Trophoblast cell (in vitro differentiated cells and primary cell): ENCODE data around the gene DYNLT1. TPM values are rescaled to one million over a fixed set of nuclear protein-coding genes. Genes with fewer than 3 reads are reported as not detected.

Source experiments
- DNase-seq, 2 donors: peaks; one replicate each; pipeline ENCODE4 v3.0.0-alpha.2; 2016
- H2AFZ ChIP-seq: 2 replicates; pipeline ENCODE4 v1.6.1; 2013; ENCODE audit warnings: low read length, moderate library complexity, mild to moderate bottlenecking; ENCODE audit not compliant: insufficient read depth, poor library complexity
- H2AK5ac ChIP-seq: 2 replicates; pipeline ENCODE4 v1.6.1; 2013; ENCODE audit warnings: mild to moderate bottlenecking, low read length
- H2BK120ac ChIP-seq: 2 replicates; pipeline ENCODE4 v1.6.1; 2013; ENCODE audit warnings: low read length, mild to moderate bottlenecking, moderate library complexity; ENCODE audit not compliant: insufficient read depth, poor library complexity
- H2BK12ac ChIP-seq: 2 replicates; pipeline ENCODE4 v1.6.1; 2013; ENCODE audit warnings: mild to moderate bottlenecking, low read length, moderate library complexity
- H2BK5ac ChIP-seq: 2 replicates; pipeline ENCODE4 v1.6.1; 2013; ENCODE audit warnings: low read length, low read depth, moderate library complexity, mild to moderate bottlenecking; ENCODE audit not compliant: poor library complexity
- H3K14ac ChIP-seq: 2 replicates; pipeline ENCODE4 v1.6.1; 2013; ENCODE audit warnings: mild to moderate bottlenecking, low read length
- H3K18ac ChIP-seq: 2 replicates; pipeline ENCODE4 v1.6.1; 2013; ENCODE audit warnings: mild to moderate bottlenecking, low read length
- H3K23ac ChIP-seq: 2 replicates; pipeline ENCODE4 v1.6.1; 2013; ENCODE audit warnings: low read length
- H3K27ac ChIP-seq: 2 replicates; pipeline ENCODE4 v1.5.1; 2013; ENCODE audit warnings: low read depth, mild to moderate bottlenecking, inconsistent platforms, low read length, moderate library complexity
- H3K27me3 ChIP-seq: 2 replicates; pipeline ENCODE4 v1.6.1; 2013; ENCODE audit warnings: inconsistent platforms, mild to moderate bottlenecking, low read length, moderate library complexity; ENCODE audit not compliant: insufficient read depth
- H3K36me3 ChIP-seq, 2 experiments: 1 replicate in 1 of 2; 2 replicates in 1 of 2; pipeline ENCODE4 v1.6.1; 2013; ENCODE audit warnings: low read length in 2 of 2, mild to moderate bottlenecking in 2 of 2, moderate library complexity in 1 of 2; ENCODE audit not compliant: insufficient read depth in 2 of 2, control insufficient read depth in 1 of 2
- H3K4ac ChIP-seq: 2 replicates; pipeline ENCODE4 v1.6.1; 2013; ENCODE audit warnings: low read depth, mild to moderate bottlenecking, low read length, moderate library complexity
- H3K4me1 ChIP-seq, 2 experiments: 1 replicate in 1 of 2; 2 replicates in 1 of 2; pipeline ENCODE4 v1.6.1; 2013; ENCODE audit warnings: low read length in 2 of 2, mild to moderate bottlenecking in 2 of 2, moderate library complexity in 1 of 2; ENCODE audit not compliant: insufficient read depth in 2 of 2, control insufficient read depth in 1 of 2
- H3K4me2 ChIP-seq: 2 replicates; pipeline ENCODE4 v1.6.1; 2013; ENCODE audit warnings: inconsistent platforms, mild to moderate bottlenecking, low read length, moderate library complexity
- H3K4me3 ChIP-seq: 2 replicates; pipeline ENCODE4 v1.5.1; 2013; ENCODE audit warnings: mild to moderate bottlenecking, low read depth, low read length, inconsistent platforms
- H3K79me1 ChIP-seq: one replicate; pipeline ENCODE4 v1.6.1; 2013; ENCODE audit warnings: low read length
- H3K79me2 ChIP-seq: 2 replicates; pipeline ENCODE4 v1.6.1; 2013; ENCODE audit warnings: low read length, mild to moderate bottlenecking; ENCODE audit not compliant: control insufficient read depth, insufficient read depth, poor library complexity
- H3K9ac ChIP-seq: 2 replicates; pipeline ENCODE4 v1.6.1; 2013; ENCODE audit warnings: mild to moderate bottlenecking, low read length
- H3K9me3 ChIP-seq: 2 replicates; pipeline ENCODE4 v1.6.1; 2013; ENCODE audit warnings: low read depth, mild to moderate bottlenecking, control low read depth, inconsistent platforms, low read length; ENCODE audit not compliant: insufficient read depth
- H4K12ac ChIP-seq: 2 replicates; pipeline ENCODE4 v1.6.1; 2013; ENCODE audit warnings: low read depth, mild to moderate bottlenecking, low read length, moderate library complexity
- H4K8ac ChIP-seq: 2 replicates; pipeline ENCODE4 v1.6.1; 2013; ENCODE audit warnings: low read depth, mild to moderate bottlenecking, low read length, moderate library complexity
- H4K91ac ChIP-seq: one replicate; pipeline ENCODE4 v1.6.1; 2013; ENCODE audit warnings: low read depth, mild to moderate bottlenecking, low read length, moderate library complexity
- WGBS: extraction: QIAGEN DNeasy Blood & Tissue Kit; methylation state at CpG from one replicate; pipeline ENCODE4 v1.1.7; 2013; ENCODE audit warnings: missing lambda C conversion rate; ENCODE audit not compliant: insufficient read length, insufficient coverage; ENCODE audit errors: extremely low coverage; 5-methylcytosine and 5-hydroxymethylcytosine counted together
- polyA plus RNA-seq: library from polyadenylated mRNA; stranded (reverse); fragments of 200-250 nt; gene quantifications from 2 replicates; pipeline ENCODE4 v1.2.3, GENCODE V29; 2013

DYNLT1 gene
- polyA plus RNA-seq = 244 and 246 TPM in 2 replicates

- DNase-seq = peak; percentile 96 to 98
- peak within 1 kb of the TSS; percentile 94 for H3K27ac ChIP-seq
- H2AFZ ChIP-seq = peak within 1 kb of the TSS; percentile 79
- H3K4me1 ChIP-seq = peaks cover 16 to 35% of the 10 kb centered on the region in 2 experiments
- peak within 1 kb of the TSS; percentile 44 for H4K12ac ChIP-seq
- H3K36me3 ChIP-seq = peaks cover 3 to 5% of the 10 kb centered on the region in 2 experiments
- H3K79me2 ChIP-seq = peaks cover 14% of the 10 kb centered on the region
- peak within 1 kb of the TSS; percentile 96 for H3K14ac ChIP-seq
- peak within 1 kb of the TSS; percentile 99 for H3K9ac ChIP-seq
- peak within 1 kb of the TSS; percentile 95 for H3K18ac ChIP-seq
- H4K91ac ChIP-seq = peak within 1 kb of the TSS; percentile 88
- peak within 1 kb of the TSS; percentile 90 for H2BK5ac ChIP-seq
- peak within 1 kb of the TSS; percentile 84 for H2BK120ac ChIP-seq
- H3K27me3 ChIP-seq = no peaks in the 10 kb centered on the region
- peak within 1 kb of the TSS; percentile 84 for H3K4me2 ChIP-seq
- no CpG with 5 or more reads among the region's 81 CpGs for WGBS
- peak within 1 kb of the TSS; percentile 85 for H3K4ac ChIP-seq
- H2BK12ac ChIP-seq = peak within 1 kb of the TSS; percentile 75
- H3K79me1 ChIP-seq = peaks cover 15% of the 10 kb centered on the region
- peak within 1 kb of the TSS; percentile 99 for H3K4me3 ChIP-seq
- H2AK5ac ChIP-seq = peak within 1 kb of the TSS; percentile 85
- H3K23ac ChIP-seq = no peak within 1 kb of the TSS
- H3K9me3 ChIP-seq = no peaks in the 10 kb centered on the region
- H4K8ac ChIP-seq = peak within 1 kb of the TSS; percentile 81
These were observed at the start of gene DYNLT1 for GRCh38 chr6:158644231-158645063. Gene DYNLT1, minus strand, starts transcription at chr6:158644743. Its CDS starts 35 bp downstream, at chr6:158644708.

GRCh38 chr6:158688860-158689259 lies 44.3 kb upstream of the DYNLT1 start:
- H3K18ac ChIP-seq = no peak overlapping the region

GRCh38 chr6:158687506-158687905 lies 43.0 kb upstream of the DYNLT1 start:
- Histone ChIP-seq H4K91ac (no peak overlapping the region), H3K79me2 (no peaks in the 10 kb centered on the region), H3K4ac (no peak overlapping the region), H3K27ac (no peak overlapping the region), H3K18ac (no peak overlapping the region), H3K4me3 (no peak overlapping the region), H2AFZ (no peak overlapping the region), H3K9ac (no peak overlapping the region), H2AK5ac (no peak overlapping the region), H2BK5ac (no peak overlapping the region), H3K36me3 (no peaks in the 10 kb centered on the region), H3K9me3 (no peaks in the 10 kb centered on the region), H2BK120ac (no peak overlapping the region), H3K79me1 (no peaks in the 10 kb centered on the region), H4K8ac (no peak overlapping the region), H3K14ac (no peak overlapping the region), H3K23ac (no peak overlapping the region), H3K4me1 (peaks cover 3 to 9% of the 10 kb centered on the region in 2 experiments), H4K12ac (no peak overlapping the region), H3K27me3 (no peaks in the 10 kb centered on the region), H3K4me2 (no peak overlapping the region), H2BK12ac (no peak overlapping the region)
- WGBS = no CpG with 5 or more reads among the region's 4 CpGs
- DNase-seq = no peak

More at GRCh38 chr6:158688860-158689259, 44.3 kb upstream of the DYNLT1 start:
- Histone ChIP-seq H3K23ac (no peak overlapping the region), H3K4me1 (peaks cover 3 to 9% of the 10 kb centered on the region in 2 experiments), H3K79me1 (no peaks in the 10 kb centered on the region), H3K79me2 (no peaks in the 10 kb centered on the region), H2AK5ac (no peak overlapping the region), H3K4me2 (no peak overlapping the region), H2BK120ac (no peak overlapping the region), H3K4me3 (no peak overlapping the region), H2AFZ (no peak overlapping the region), H3K9ac (no peak overlapping the region), H4K91ac (no peak overlapping the region), H3K27ac (no peak overlapping the region), H3K27me3 (no peaks in the 10 kb centered on the region), H2BK5ac (no peak overlapping the region), H3K36me3 (no peaks in the 10 kb centered on the region), H4K8ac (no peak overlapping the region), H2BK12ac (no peak overlapping the region), H3K4ac (no peak overlapping the region), H4K12ac (no peak overlapping the region), H3K14ac (no peak overlapping the region), H3K9me3 (no peaks in the 10 kb centered on the region)
- no peak for DNase-seq
- no CpG with 5 or more reads among the region's 1 CpG for WGBS

- Histone ChIP-seq H3K4me1 (peaks cover 3 to 9% of the 10 kb centered on the region in 2 experiments), H3K14ac (no peak overlapping the region), H3K9me3 (no peaks in the 10 kb centered on the region), H3K36me3 (no peaks in the 10 kb centered on the region), H3K27ac (no peak overlapping the region), H3K4me3 (no peak overlapping the region), H3K27me3 (no peaks in the 10 kb centered on the region), H3K79me1 (no peaks in the 10 kb centered on the region), H2BK120ac (no peak overlapping the region), H2AFZ (no peak overlapping the region), H4K8ac (no peak overlapping the region), H3K4ac (no peak overlapping the region), H4K91ac (no peak overlapping the region), H3K23ac (no peak overlapping the region), H2AK5ac (no peak overlapping the region), H3K9ac (no peak overlapping the region), H3K4me2 (no peak overlapping the region), H3K79me2 (no peaks in the 10 kb centered on the region), H2BK5ac (no peak overlapping the region), H4K12ac (no peak overlapping the region), H2BK12ac (no peak overlapping the region), H3K18ac (no peak overlapping the region)
- DNase-seq = peak in 1 of 2 donors; percentile 20
- no CpG with 5 or more reads among the region's 7 CpGs for WGBS
These were observed 42.3 kb upstream of the DYNLT1 start for GRCh38 chr6:158686791-158687381.
